OCI-LY3 (cell line): Measurements from ENCODE around the gene EYA2.

Source experiments
- EZH2phosphoT487 ChIP-seq: fragments of 200-600 bp; shearing (Covaris generic); IDR thresholded peaks from 2 replicates; pipeline ENCODE4 v1.6.1; 2018; ENCODE audit warnings: antibody characterized with exemption, mixed run types, low read depth
- TF ChIP-seq, protein P1 (sequence below): fragments of 200-600, 300-600 bp; sonication (generic); IDR thresholded peaks from 2 replicates; pipeline ENCODE4 v1.5.1; 2014; ENCODE audit warnings: antibody characterized with exemption, low read length, low read depth

DNA sequence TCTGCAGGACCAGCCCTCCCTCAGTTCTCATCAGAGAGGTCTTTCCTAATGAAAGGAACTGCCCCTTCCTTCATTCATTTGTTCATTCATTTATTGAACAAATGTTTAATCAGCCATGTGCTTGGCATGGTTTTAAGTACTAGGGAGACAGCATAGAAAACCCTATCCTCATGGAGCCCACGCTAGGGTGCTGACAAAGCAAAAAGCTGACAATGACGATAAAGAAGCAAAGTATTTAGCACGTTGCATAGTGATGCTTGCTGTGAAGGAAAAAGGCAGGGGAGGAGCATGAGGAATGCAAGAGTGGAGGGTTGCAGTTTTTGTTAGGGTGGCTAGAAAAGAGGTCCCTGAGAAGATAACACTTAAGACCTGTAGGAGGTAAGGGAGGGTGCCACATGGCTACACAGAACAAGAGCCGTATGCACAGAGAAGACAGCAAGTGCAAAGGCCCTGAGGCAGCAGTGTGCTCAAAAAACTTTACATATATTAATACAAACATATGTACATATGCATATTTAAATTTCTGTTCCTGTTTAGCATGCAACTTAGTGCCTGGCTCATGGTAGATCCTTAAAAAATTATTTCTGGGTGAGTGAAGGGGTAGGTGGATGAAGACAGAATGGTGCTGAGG lies 98.9 kb downstream of the EYA2 start:
- TF ChIP-seq, protein P1, sequence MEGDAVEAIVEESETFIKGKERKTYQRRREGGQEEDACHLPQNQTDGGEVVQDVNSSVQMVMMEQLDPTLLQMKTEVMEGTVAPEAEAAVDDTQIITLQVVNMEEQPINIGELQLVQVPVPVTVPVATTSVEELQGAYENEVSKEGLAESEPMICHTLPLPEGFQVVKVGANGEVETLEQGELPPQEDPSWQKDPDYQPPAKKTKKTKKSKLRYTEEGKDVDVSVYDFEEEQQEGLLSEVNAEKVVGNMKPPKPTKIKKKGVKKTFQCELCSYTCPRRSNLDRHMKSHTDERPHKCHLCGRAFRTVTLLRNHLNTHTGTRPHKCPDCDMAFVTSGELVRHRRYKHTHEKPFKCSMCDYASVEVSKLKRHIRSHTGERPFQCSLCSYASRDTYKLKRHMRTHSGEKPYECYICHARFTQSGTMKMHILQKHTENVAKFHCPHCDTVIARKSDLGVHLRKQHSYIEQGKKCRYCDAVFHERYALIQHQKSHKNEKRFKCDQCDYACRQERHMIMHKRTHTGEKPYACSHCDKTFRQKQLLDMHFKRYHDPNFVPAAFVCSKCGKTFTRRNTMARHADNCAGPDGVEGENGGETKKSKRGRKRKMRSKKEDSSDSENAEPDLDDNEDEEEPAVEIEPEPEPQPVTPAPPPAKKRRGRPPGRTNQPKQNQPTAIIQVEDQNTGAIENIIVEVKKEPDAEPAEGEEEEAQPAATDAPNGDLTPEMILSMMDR = no peak
- TF ChIP-seq EZH2phosphoT487 = no peak
